Naive thymus-derived CD4-positive, alpha-beta T cell (primary cell): Measurements from ENCODE around the gene SNX27. TPM values are rescaled to one million over a fixed set of nuclear protein-coding genes. Genes with fewer than 3 reads are reported as not detected.

ENCODE experiments used
- ATAC-seq: fragments of 150-1000 bp; cut with Tn5 transposase; 2 replicates; pipeline ENCODE4 v1.10.0; 2021; ENCODE audit warnings: mild to moderate bottlenecking, moderate library complexity
- CTCF ChIA-PET: fragments of 350-600 bp; sonication (Branson Sonifier 250); formaldehyde crosslinking; loops from one replicate; lab custom pipeline; 2021; ENCODE audit warnings: antibody characterized with exemption; lab: Charles Lee
- POLR2A ChIA-PET: fragments of 350-600 bp; sonication (Branson Sonifier 250); formaldehyde crosslinking; loops from one replicate; lab custom pipeline; 2021; ENCODE audit warnings: antibody characterized with exemption, inconsistent platforms; lab: Charles Lee
- DNase-seq, 9 donors: peaks; one replicate each; pipeline versions ENCODE4 v3.0.0 to v3.0.0-alpha.2; 2020 to 2022; ENCODE audit warnings: mixed read lengths in 1 of 9
- H3K27ac ChIP-seq: one replicate; pipeline ENCODE4 v1.7.0; 2013; ENCODE audit warnings: mild to moderate bottlenecking, low read depth, low read length, moderate library complexity
- H3K27me3 ChIP-seq, 2 donors: one replicate each; pipeline ENCODE4 v1.7.0; 2013; ENCODE audit warnings: low read length in 2 of 2, mild to moderate bottlenecking in 2 of 2, moderate library complexity in 2 of 2; ENCODE audit not compliant: control insufficient read depth in 2 of 2, insufficient read depth in 2 of 2
- H3K36me3 ChIP-seq, 3 experiments: 1 replicate in 2 of 3; 2 replicates in 1 of 3; pipeline ENCODE4 v1.7.0; 2013; ENCODE audit warnings: low read length in 3 of 3, mild to moderate bottlenecking in 3 of 3, moderate library complexity in 1 of 3; ENCODE audit not compliant: insufficient read depth in 3 of 3, control insufficient read depth in 2 of 3
- H3K4me1 ChIP-seq, 2 donors: one replicate each; pipeline ENCODE4 v1.7.0; 2013; ENCODE audit warnings: low read length in 2 of 2, mild to moderate bottlenecking in 2 of 2, moderate library complexity in 1 of 2; ENCODE audit not compliant: control insufficient read depth in 2 of 2, insufficient read depth in 2 of 2
- H3K4me3 ChIP-seq: 2 replicates; pipeline ENCODE4 v1.7.0; 2013; ENCODE audit warnings: mild to moderate bottlenecking, low read length
- H3K9me3 ChIP-seq, 3 experiments: 1 replicate in 2 of 3; 2 replicates in 1 of 3; pipeline ENCODE4 v1.7.0; 2013; ENCODE audit warnings: low read length in 3 of 3; ENCODE audit not compliant: control insufficient read depth in 2 of 3
- H3K27ac Mint-ChIP-seq, 9 donors: one replicate each; pipeline ENCODE4 v1.8.0; 2020 to 2022; ENCODE audit warnings: mixed read lengths in 9 of 9, mild to moderate bottlenecking in 8 of 9, moderate library complexity in 5 of 9, inconsistent platforms in 2 of 9
- H3K27me3 Mint-ChIP-seq, 5 donors: one replicate each; pipeline ENCODE4 v1.8.0; 2021 to 2022; ENCODE audit warnings: mixed read lengths in 5 of 5, mild to moderate bottlenecking in 1 of 5
- H3K36me3 Mint-ChIP-seq, 5 donors: one replicate each; pipeline ENCODE4 v1.8.0; 2020 to 2022; ENCODE audit warnings: mixed read lengths in 5 of 5, mild to moderate bottlenecking in 3 of 5, inconsistent platforms in 1 of 5
- H3K4me1 Mint-ChIP-seq, 7 donors: one replicate each; pipeline ENCODE4 v1.8.0; 2020 to 2022; ENCODE audit warnings: mixed read lengths in 7 of 7, mild to moderate bottlenecking in 3 of 7, inconsistent platforms in 1 of 7
- H3K4me3 Mint-ChIP-seq, 10 donors: one replicate each; pipeline ENCODE4 v1.8.0; 2020 to 2022; ENCODE audit warnings: mild to moderate bottlenecking in 10 of 10, mixed read lengths in 10 of 10, moderate library complexity in 6 of 10, inconsistent platforms in 2 of 10
- H3K9me3 Mint-ChIP-seq, 11 donors: one replicate each; pipeline ENCODE4 v1.8.0; 2020 to 2022; ENCODE audit warnings: mixed read lengths in 11 of 11, mild to moderate bottlenecking in 4 of 11, inconsistent platforms in 1 of 11, moderate library complexity in 1 of 11
- intact Hi-C, 2 donors: fragments of 100-400 bp; cut with micrococcal nuclease; formaldehyde crosslinking; loops; one replicate each; pipeline ENCODE4 v1.15.1; 2023
- polyA plus RNA-seq, 2 donors: library from polyadenylated mRNA; unstranded; fragments of 300-500 nt; fragmentation: Illumina TruSeq; gene quantifications; one replicate each; pipeline ENCODE4 v1.2.3, GENCODE V29; 2021
- total RNA-seq, 6 experiments: library from RNA in 5 of 6; stranded (reverse) in 5 of 6; gene quantifications; 1 replicate in 5 of 6; 2 replicates in 1 of 6; pipeline ENCODE4 v1.2.3 and lab custom pipeline; 2021 to 2026

Gene SNX27
- total and polyA plus RNA-seq, 7 experiments from 2014 or later, result 11.7 to 42.1 (median 28.5) TPM

DNA sequence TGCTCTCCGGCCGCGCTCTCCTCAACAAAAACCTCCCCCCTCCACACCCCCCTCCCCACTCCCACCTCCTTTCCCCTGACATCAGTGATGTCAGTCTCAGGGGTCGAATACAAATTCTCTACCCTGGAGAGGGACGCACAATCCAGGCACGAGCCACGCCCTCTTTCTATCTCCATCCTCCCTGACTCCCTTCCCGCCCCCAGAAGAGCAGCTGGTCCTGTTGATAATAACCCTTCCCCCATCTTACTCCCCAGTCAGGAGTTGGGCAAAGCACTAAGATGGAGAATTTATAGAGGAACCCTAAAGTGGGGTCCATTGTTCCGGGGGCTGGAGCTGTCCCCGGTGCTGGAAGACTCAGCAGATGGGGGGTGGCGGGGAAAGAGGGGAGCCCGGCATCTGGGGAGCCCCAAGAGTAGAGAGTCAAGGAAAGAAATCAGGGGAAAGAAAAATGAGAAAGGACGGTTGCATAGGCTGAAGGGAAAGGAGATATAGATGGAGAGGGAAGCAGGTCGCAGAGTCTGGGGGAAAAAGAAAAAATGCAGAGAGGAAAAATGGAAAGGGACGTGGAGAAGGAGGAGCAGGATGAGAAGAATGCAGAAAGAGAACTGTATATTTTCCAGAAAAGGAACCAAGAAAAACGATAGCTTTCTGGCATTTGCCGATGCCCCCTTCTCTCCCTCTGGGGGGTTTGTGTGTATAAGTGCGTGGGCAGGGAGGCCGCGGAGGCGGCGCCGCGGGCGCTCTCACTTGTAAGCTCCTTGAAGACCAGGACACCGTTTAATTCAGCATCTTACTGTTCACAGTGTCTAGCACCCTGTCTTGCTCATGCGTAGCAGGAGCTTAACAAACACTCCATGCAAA, 105.2 kb downstream of the SNX27 start, which contains the start of gene CELF3:
CELF3 (minus strand) TSS at position 33 of the 861 bp plus-strand sequence. CDS start 783 bp downstream, outside the sequence.
- POLR2A ChIA-PET, result interaction anchor here (0.7 kb wide), 1 partner anchor 22 kb away, joined by 3 read pairs; no protein-coding TSS in a partner anchor
- peak within 1 kb of the TSS in 2 of 9 donors; percentile 26 to 75 for H3K27ac Mint-ChIP-seq
- Histone ChIP-seq H3K27me3 (peaks cover 0 to 9% of the 10 kb centered on the region in 2 donors), H3K27ac (no peak within 1 kb of the TSS), H3K4me1 (peaks cover 6 to 14% of the 10 kb centered on the region in 2 donors), H3K9me3 (no peaks in the 10 kb centered on the region), H3K36me3 (no peaks in the 10 kb centered on the region), H3K4me3 (no peak within 1 kb of the TSS)
- intact Hi-C loops, result no loop called here
- H3K4me1 Mint-ChIP-seq, result peaks cover 19 to 39% (median 26%) of the 10 kb centered on the region in 7 donors
- CTCF ChIA-PET, result no interaction called here
- peak within 1 kb of the TSS in 8 of 10 donors; percentile 7 to 83 (median 40) for H3K4me3 Mint-ChIP-seq
- DNase-seq (peak in 6 of 9 donors; percentile 18 to 40 (median 32)), ATAC-seq (peak; percentile 49)
- H3K36me3 Mint-ChIP-seq, result peaks cover 0 to 5% (median 0%) of the 10 kb centered on the region in 5 donors
- peaks cover 0 to 1% (median 0%) of the 10 kb centered on the region in 11 donors for H3K9me3 Mint-ChIP-seq
- H3K27me3 Mint-ChIP-seq, result peaks cover 60 to 71% (median 68%) of the 10 kb centered on the region in 5 donors

- Mint-ChIP-seq H3K9me3 (peaks cover 0 to 1% (median 0%) of the 10 kb centered on the region in 11 donors), H3K27me3 (peaks cover 60 to 81% (median 67%) of the 10 kb centered on the region in 5 donors), H3K4me1 (peaks cover 19 to 41% (median 26%) of the 10 kb centered on the region in 7 donors), H3K36me3 (peaks cover 0 to 5% (median 0%) of the 10 kb centered on the region in 5 donors), H3K4me3 (peak overlapping the region in 1 of 10 donors; percentile 7), H3K27ac (no peak overlapping the region)
- ATAC-seq (no peak), DNase-seq (no peak)
- H3K4me1 ChIP-seq, result peaks cover 9 to 14% of the 10 kb centered on the region in 2 donors
- POLR2A ChIA-PET, result no interaction called here
- intact Hi-C loops, result no loop called here
- H3K4me3 ChIP-seq, result no peak overlapping the region
- CTCF ChIA-PET, result no interaction called here
- peaks cover 0 to 9% of the 10 kb centered on the region in 2 donors for H3K27me3 ChIP-seq
- no peaks in the 10 kb centered on the region for H3K9me3 ChIP-seq
- no peaks in the 10 kb centered on the region for H3K36me3 ChIP-seq
- no peak overlapping the region for H3K27ac ChIP-seq
Measured at GRCh38 chr1:151718011-151718431, 106.2 kb downstream of the SNX27 start.

GRCh38 chr1:151718666-151719065, 106.8 kb downstream of the SNX27 start:
- Mint-ChIP-seq H3K4me3 (no peak overlapping the region), H3K9me3 (peaks cover 0 to 1% (median 0%) of the 10 kb centered on the region in 11 donors), H3K27me3 (peaks cover 57 to 85% (median 67%) of the 10 kb centered on the region in 5 donors), H3K36me3 (peaks cover 0 to 5% (median 0%) of the 10 kb centered on the region in 5 donors), H3K27ac (no peak overlapping the region), H3K4me1 (peaks cover 19 to 41% (median 26%) of the 10 kb centered on the region in 7 donors)
- POLR2A ChIA-PET, result no interaction called here
- Histone ChIP-seq H3K36me3 (no peaks in the 10 kb centered on the region), H3K27ac (no peak overlapping the region), H3K4me3 (no peak overlapping the region), H3K9me3 (no peaks in the 10 kb centered on the region), H3K27me3 (peaks cover 0 to 9% of the 10 kb centered on the region in 2 donors), H3K4me1 (peaks cover 9 to 14% of the 10 kb centered on the region in 2 donors)
- CTCF ChIA-PET, result no interaction called here
- ATAC-seq (no peak), DNase-seq (no peak)
- intact Hi-C loops, result no loop called here

GRCh38 chr1:151720125-151720524, 108.3 kb downstream of the SNX27 start:
- no peak overlapping the region for H3K27ac Mint-ChIP-seq
- H3K36me3 Mint-ChIP-seq, result peaks cover 0 to 5% (median 0%) of the 10 kb centered on the region in 5 donors
- Histone ChIP-seq H3K27ac (no peak overlapping the region), H3K4me1 (peaks cover 9 to 14% of the 10 kb centered on the region in 2 donors), H3K9me3 (no peaks in the 10 kb centered on the region), H3K36me3 (no peaks in the 10 kb centered on the region), H3K27me3 (peaks cover 0 to 9% of the 10 kb centered on the region in 2 donors), H3K4me3 (no peak overlapping the region)
- POLR2A ChIA-PET, result no interaction called here
- peaks cover 54 to 89% (median 65%) of the 10 kb centered on the region in 5 donors for H3K27me3 Mint-ChIP-seq
- peaks cover 19 to 41% (median 26%) of the 10 kb centered on the region in 7 donors for H3K4me1 Mint-ChIP-seq
- peak overlapping the region in 9 of 10 donors; percentile 55 to 85 (median 80) for H3K4me3 Mint-ChIP-seq
- CTCF ChIA-PET, result no interaction called here
- intact Hi-C loops, result loop anchor here (5.0 kb wide), 5 partner anchors 37 to 278 kb away; partner anchors contain the start of genes MRPL9 (in 1 of the 2) and TDRKH (in 1 of the 2)
- H3K9me3 Mint-ChIP-seq, result peaks cover 0 to 1% (median 0%) of the 10 kb centered on the region in 11 donors
- DNase-seq (no peak), ATAC-seq (no peak)

- CTCF ChIA-PET, result interaction anchor here (1.3 kb wide), 1 partner anchor 14 kb away, joined by 4 read pairs; no protein-coding TSS in a partner anchor
- Histone ChIP-seq H3K27me3 (peaks cover 0 to 9% of the 10 kb centered on the region in 2 donors), H3K4me3 (peak overlapping the region; percentile 71), H3K36me3 (no peaks in the 10 kb centered on the region), H3K4me1 (peaks cover 9 to 14% of the 10 kb centered on the region in 2 donors), H3K9me3 (no peaks in the 10 kb centered on the region), H3K27ac (no peak overlapping the region)
- peak overlapping the region in 6 of 9 donors; percentile 11 to 85 (median 34) for H3K27ac Mint-ChIP-seq
- H3K4me3 Mint-ChIP-seq, result peak overlapping the region; percentile 71 to 85 (median 82)
- peaks cover 0 to 1% (median 0%) of the 10 kb centered on the region in 11 donors for H3K9me3 Mint-ChIP-seq
- POLR2A ChIA-PET, result no interaction called here
- no peak for ATAC-seq
- peaks cover 54 to 88% (median 65%) of the 10 kb centered on the region in 5 donors for H3K27me3 Mint-ChIP-seq
- H3K36me3 Mint-ChIP-seq, result peaks cover 0 to 5% (median 0%) of the 10 kb centered on the region in 5 donors
- intact Hi-C loops, result loop anchor here (5.0 kb wide), 5 partner anchors 37 to 278 kb away; partner anchors contain the start of genes MRPL9 (in 1 of the 2) and TDRKH (in 1 of the 2)
- peaks cover 19 to 41% (median 26%) of the 10 kb centered on the region in 7 donors for H3K4me1 Mint-ChIP-seq
- DNase-seq, result peak in 1 of 9 donors; percentile 18
Measured at GRCh38 chr1:151720554-151720953, 108.7 kb downstream of the SNX27 start.
